Pulmonary artery endothelial cell (primary cell): ENCODE measurements around the gene ABI3BP. TPM values are rescaled to one million over a fixed set of nuclear protein-coding genes. Genes with fewer than 3 reads are reported as not detected.
A peak's percentile ranks its signal among the peaks of the same experiment; 100 is the strongest.

Source experiments
- DNase-seq: peaks from one replicate; pipeline ENCODE4 v3.0.0-alpha.2; 2011; ENCODE audit warnings: low read depth, low spot score
- total RNA-seq: library from RNA; depleted of rRNA; stranded (reverse); fragments of >200 nt; gene quantifications from 2 replicates; pipeline ENCODE4 v1.2.3, GENCODE V29; 2014

ABI3BP gene
- total RNA-seq, 1 donor from 2014 or later = 9.3 TPM

GRCh38 chr3:100732435-100732834, 260.8 kb downstream of the ABI3BP start:
- no peak for DNase-seq

- DNase-seq = no peak
Measured at GRCh38 chr3:100730524-100730923, 262.7 kb downstream of the ABI3BP start.

DNA sequence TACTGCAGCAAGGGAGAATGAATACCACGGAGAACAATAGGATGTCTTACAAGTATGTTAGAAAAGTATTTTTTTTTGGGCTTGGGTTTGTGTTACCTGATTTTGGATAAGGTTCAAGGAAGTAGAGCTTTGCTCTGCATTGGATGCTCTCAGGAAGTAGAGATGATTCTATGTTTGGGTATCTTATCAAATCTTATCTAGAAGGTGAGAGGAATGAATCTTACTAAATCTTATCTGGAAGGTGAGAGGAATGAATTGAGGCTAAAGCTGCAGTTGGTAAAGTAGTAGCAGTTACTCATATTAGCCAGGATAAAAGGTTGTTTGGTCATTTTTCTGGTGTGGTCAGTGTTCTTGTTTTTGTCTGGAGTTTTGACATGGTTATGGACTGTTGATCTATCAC, 266.5 kb downstream of the ABI3BP start:
- no peak for DNase-seq

GRCh38 chr3:100725935-100726513, 267.2 kb downstream of the ABI3BP start:
- DNase-seq = no peak

- DNase-seq = no peak
Measured at GRCh38 chr3:100720426-100720825, 272.8 kb downstream of the ABI3BP start.

- DNase-seq = no peak
Measured at GRCh38 chr3:100719136-100719535, 274.1 kb downstream of the ABI3BP start.

DNA sequence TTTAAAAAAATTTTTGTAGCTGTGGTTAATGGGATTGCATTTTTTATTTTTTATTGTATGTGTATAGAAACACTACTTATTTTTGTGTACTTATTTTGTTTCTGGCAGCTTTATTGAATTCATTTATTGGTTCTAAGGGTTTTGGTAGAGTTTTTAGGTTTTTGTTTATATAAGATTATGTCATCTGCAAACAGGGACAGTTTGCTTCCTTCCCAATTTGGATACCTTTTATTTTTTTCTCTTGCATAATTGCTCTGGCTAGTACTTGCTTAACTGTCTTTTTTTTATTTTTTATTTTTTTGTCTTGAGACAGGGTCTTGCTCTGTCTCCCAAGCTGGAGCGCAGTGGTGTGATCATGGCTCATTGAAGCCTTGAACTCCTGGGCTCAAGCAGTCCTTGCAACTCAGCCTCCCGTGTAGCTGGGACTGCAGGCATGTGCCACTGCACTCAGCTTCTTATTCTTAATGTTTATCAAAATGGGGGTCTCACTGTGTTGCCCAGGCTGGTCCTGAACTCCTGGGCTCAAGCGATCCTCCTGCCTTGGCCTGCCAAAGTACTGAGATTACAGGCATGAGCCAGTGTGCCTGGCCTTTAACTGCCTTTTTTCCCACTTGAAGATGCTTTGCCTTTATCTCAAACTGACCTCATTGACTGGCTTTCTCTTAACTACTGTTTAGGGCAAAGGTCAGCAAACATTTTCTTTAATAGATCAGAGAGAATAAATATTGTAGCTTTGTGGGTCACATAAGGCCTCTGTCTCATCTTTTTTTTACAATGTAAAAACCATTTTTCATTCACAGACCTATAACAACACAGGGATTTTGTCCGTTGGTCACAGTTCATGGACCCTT, 275.4 kb downstream of the ABI3BP start:
- no peak for DNase-seq

- DNase-seq = no peak
Measured at GRCh38 chr3:100717063-100717462, 276.2 kb downstream of the ABI3BP start.

DNA sequence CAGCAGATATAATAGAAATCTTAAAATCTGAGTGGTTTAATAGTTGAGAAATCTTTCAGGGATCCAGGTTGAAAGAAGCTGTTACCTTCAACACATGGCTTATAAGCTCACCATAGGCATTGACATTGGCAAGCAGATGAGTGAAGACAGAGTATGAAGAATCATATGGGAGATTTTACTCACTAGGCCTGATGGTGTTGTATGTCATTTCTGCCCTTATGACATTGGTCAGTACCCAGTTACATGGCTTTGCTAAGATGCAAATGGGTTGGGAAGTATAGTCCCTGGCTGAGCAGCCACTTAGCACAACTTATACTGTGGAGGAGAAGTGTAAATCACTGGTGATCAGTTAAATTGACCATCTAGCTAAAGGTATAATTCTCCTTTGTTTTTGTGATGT, 278.0 kb downstream of the ABI3BP start:
- DNase-seq = no peak

DNA sequence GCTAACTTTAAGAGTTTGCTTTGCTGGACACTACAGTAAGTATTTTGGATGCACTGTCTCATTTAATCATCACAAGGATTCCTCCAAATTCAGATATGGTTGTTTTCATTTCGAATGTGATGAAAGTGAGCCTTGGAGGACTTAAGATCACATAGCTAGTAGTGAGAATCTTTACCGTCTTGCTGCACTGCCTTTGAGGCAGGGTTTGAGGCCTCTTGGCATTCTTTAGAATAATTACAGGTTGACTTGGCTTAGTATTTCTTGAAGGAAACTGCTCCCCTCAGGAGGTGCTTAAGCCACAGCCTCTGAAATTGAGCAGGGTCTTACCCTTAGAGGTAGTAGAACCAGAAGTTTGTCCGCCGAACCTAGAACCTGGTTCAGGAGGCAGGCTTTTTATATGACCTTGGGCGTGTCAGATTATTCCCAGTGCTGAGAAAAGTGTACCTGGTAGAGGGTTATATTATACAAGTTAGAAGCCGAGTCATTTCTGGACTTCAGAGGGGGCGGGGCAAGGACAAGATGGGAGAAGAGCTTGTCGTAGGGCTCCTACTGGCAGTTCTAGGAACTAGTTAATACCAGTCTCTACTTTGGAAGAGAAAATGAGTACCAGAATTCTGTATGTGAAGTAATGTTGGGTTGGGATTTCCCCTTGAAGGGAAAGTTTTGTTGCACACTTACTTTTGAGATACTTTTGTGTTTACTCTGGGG, 282.8 kb downstream of the ABI3BP start:
- DNase-seq = peak; percentile 26

GRCh38 chr3:100709842-100710260, 283.4 kb downstream of the ABI3BP start:
- DNase-seq = no peak

DNA sequence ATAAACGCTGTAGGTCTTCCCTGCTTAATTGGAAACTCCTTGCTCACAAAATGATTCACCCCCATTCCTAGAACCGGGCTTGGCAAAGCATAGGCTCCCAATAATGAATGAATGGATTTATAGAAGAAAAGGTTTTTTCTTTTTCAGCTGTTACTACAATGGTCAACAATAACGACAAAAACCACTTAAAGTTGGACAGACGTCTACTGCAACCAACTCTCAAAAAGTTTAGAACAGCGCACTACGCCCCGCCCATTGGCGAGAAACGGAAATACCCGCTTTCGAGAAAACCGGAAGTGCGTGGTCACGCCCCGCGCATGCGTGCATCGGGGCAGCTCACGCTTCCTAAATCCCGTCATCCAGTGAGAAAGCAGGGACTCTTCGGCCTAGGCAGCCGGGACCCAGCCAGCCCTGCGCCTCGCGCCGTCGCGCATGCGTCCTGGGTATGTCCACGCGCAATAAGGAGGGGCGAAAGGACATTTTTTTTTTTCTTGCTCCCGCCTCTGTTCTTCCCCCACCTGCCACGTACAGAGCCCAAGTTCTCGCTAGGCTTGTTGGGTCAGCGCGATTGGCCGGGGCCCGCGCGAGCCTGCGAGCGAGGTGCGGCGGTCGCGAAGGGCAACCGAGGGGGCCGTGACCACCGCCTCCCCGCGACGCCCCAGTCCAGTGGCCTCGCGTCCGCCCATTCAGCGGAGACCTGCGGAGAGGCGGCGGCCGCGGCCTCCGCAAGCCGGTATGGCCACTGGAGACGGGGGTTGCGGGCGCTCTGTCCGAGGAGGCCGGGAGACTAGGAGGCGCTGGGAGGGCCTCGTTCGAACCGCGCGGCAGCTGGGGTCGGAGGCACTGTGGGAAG, 284.0 kb downstream of the ABI3BP start, which contains the start of gene TFG:
Gene TFG, plus strand, starts transcription at position 506 of the 853 bp plus-strand sequence. CDS start 4,192 bp downstream, outside the sequence.
- DNase-seq = peak; percentile 95

- no peak for DNase-seq
Measured at GRCh38 chr3:100708644-100708988, 284.6 kb downstream of the ABI3BP start.

- no peak for DNase-seq
Measured at GRCh38 chr3:100706365-100706764, 286.9 kb downstream of the ABI3BP start.

DNA sequence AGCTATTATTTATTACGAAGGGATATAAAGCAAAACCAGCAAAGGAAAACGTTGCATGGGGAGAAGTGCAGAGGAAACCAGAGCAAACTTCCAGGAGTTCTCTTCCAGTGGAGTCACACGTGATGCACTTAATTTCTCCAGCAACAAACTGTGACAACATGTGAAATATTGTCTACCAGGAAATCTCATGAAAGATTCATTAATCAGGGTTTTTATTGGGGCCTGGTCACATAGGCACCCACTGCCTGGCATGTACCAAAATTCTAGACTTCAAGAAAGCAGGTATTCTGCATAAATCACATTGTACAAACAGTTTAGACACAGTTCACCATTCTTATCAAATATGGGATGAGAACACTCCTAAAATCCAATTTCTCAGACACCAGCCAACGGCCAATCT, 289.4 kb downstream of the ABI3BP start:
- DNase-seq = no peak

DNA sequence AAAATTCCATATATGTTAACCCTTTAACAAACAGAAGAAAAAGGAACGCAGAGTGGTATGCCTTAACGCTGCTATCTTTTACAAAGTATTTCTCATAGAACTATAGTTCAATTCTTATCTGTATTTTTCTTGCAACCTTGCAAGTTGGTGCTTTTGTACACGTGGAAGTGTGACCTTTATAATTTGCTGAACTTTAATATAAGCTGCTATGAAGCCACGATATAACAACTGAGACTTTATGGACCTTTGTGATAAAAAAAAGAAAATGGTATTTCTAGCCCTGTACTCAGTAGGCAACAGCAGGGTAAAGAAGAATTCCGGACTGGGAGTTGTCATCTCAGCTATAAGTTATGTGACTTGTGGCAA, 290.3 kb downstream of the ABI3BP start:
- no peak for DNase-seq

DNA sequence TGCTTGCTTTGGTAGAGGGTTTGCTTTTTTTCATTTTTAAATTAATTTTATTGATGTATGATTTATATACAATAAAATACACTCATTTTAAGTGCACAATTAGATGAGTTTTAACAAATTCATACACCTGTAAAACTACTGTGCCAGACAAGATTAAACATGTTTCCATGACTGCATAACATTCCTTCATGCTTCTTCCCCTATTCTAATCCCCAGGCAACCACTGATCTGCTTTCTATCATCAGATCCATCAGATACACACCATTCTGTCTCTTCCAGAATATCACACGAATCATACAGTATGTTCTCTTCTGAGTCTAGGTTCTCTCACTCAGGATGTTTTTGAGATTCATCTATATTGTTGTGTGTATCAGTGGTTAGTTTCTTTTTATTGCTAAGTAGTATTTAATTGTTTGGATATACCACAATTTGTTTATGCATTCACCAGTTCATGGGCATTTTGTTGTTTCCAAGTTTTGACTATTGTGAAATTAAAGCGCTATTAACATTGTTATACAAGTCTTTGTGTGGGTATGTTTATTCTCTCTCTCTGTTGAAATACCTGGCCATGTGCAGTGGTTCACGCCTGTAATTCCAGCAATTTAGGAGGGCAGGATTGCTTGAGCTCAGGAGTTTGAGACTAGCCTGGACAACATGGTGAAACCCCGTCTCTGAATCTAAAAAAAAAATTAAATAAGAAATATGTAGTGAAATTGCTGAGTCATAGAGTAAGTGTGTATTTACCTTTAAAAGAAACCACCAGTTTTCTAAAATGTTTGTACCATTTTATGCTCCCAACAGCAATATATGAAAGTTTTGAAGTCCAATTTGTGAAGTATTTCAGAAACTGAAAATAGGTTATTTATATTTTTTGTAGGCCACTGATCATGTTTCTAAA, 290.9 kb downstream of the ABI3BP start:
- DNase-seq = no peak

DNA sequence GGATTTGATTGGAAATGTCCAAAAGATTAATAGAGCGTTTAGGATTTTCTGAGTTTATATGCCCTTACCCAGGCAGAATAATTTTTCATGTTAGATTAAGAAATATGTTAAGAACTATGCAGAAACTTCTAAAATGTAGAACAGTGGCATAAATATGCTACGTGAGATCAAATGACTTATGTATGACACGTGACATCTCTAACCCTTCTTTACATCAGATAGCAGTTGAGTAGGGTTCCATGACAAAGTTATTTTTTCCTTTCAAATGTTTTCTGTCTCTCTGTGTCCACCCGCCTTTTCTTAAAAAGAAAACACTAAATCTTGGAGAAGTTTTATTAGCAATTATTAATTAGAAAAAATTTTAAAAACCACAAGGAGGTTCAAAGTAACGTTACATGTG, 292.5 kb downstream of the ABI3BP start:
- no peak for DNase-seq
